Esophagus muscularis mucosa (tissue), 4 donors: Measurements from ENCODE around the gene NFIB. TPM values are rescaled to one million over a fixed set of nuclear protein-coding genes. Genes with fewer than 3 reads are reported as not detected.

Experiments used
- DNase-seq: peaks from one replicate; pipeline ENCODE4 v3.0.0-alpha.2; 2017; ENCODE audit errors: extremely low spot score
- H3K27ac ChIP-seq, 4 donors: fragments of 200-600 bp; sonication (generic); replicated peaks in 1 of 4; 1 replicate in 3 of 4; 2 replicates in 1 of 4; pipeline ENCODE4 v1.5.1; 2016 to 2019; ENCODE audit warnings: mild to moderate bottlenecking in 1 of 4
- H3K27me3 ChIP-seq, 4 donors: fragments of 200-600 bp; sonication (generic); one replicate each; pipeline versions ENCODE4 v1.5.1 to v1.6.0; 2016 to 2019
- H3K36me3 ChIP-seq, 4 donors: fragments of 200-600 bp; sonication (generic); one replicate each; pipeline ENCODE4 v1.5.1; 2016 to 2019
- H3K4me1 ChIP-seq, 4 donors: fragments of 200-600 bp; sonication (generic); one replicate each; pipeline ENCODE4 v1.5.1; 2016 to 2019
- H3K4me3 ChIP-seq, 4 donors: fragments of 200-600 bp; sonication (generic); 1 replicate in 2 of 4; 2 replicates in 2 of 4; pipeline ENCODE4 v1.5.1; 2016 to 2019; ENCODE audit warnings: mild to moderate bottlenecking in 4 of 4, moderate library complexity in 1 of 4
- H3K9me3 ChIP-seq, 4 donors: fragments of 200-600 bp; sonication (generic); 1 replicate in 3 of 4; 2 replicates in 1 of 4; pipeline ENCODE4 v1.5.1; 2016 to 2019
- EP300 ChIP-seq: sonication (generic); formaldehyde crosslinking; IDR thresholded peaks from one replicate; pipeline ENCODE4 v1.6.1; 2017; ENCODE audit warnings: antibody characterized with exemption
- POLR2A ChIP-seq: fragments of 450-650 bp; IDR thresholded peaks from one replicate; pipeline ENCODE4 v1.6.1; 2017; ENCODE audit warnings: antibody characterized with exemption, moderate library complexity, mild to moderate bottlenecking, low read depth
- POLR2AphosphoS5 ChIP-seq, 2 donors: sonication (generic); formaldehyde crosslinking; IDR thresholded peaks; one replicate each; pipeline ENCODE4 v1.6.1; 2017; ENCODE audit warnings: antibody characterized with exemption in 2 of 2
- WGBS: methylation state at CpG from one replicate; pipeline ENCODE4 v1.1.5; 2018; 5-methylcytosine and 5-hydroxymethylcytosine counted together
- intact Hi-C: fragments of 100-400 bp; cut with DNase I; formaldehyde crosslinking; loops from one replicate; pipeline ENCODE4 v1.15.1; 2023
- total RNA-seq, 4 donors: library from RNA; depleted of rRNA; stranded (reverse); fragments of >200 nt; gene quantifications; one replicate each; pipeline versions ENCODE4 v1.1.0 to v1.2.1, GENCODE V29; 2016
- TF ChIP-seq, protein P1 (sequence below), 3 experiments: fragments of 200-600 bp in 2 of 3; fragments of 450-650 bp in 1 of 3; sonication (generic) in 2 of 3; IDR thresholded peaks; one replicate each; pipeline ENCODE4 v1.5.1; 2017 to 2019; ENCODE audit warnings: antibody characterized with exemption in 3 of 3, mild to moderate bottlenecking in 2 of 3, moderate library complexity in 1 of 3

NFIB gene
- total RNA-seq, 4 donors from 2014 or later = 38.1 to 64.4 (median 55.8) TPM

DNA sequence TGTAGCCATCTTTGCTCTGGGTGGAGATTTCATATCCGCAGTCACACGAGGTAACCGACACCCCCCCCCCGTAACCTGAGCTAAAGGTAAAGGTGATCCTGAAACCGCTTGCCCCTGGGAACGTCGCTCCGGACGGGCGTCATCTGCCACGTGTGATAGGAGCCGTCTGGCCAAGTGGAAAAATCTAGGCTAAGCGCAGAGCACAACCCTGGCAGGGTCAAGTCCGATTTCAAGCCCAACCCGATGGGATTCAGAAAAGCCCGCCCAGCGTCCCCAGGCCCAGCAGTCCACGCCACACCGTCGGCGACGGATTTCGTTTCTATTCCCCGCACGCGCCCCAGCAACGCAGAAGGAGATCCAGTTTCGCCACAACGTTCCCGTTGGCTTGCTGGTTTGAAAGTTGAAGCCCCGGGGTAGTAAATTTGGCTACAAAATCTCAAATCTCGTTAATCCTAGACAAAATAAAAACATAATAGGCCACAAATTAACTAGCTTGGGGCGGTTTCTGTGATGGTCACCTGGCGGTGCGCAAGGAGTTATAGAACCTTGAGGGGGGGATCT lies 32.4 kb upstream of the NFIB start:
- intact Hi-C loops = no loop called here
- peaks cover 0 to 60% (median 27%) of the 10 kb centered on the region in 4 donors for H3K27me3 ChIP-seq
- TF ChIP-seq, protein P1, sequence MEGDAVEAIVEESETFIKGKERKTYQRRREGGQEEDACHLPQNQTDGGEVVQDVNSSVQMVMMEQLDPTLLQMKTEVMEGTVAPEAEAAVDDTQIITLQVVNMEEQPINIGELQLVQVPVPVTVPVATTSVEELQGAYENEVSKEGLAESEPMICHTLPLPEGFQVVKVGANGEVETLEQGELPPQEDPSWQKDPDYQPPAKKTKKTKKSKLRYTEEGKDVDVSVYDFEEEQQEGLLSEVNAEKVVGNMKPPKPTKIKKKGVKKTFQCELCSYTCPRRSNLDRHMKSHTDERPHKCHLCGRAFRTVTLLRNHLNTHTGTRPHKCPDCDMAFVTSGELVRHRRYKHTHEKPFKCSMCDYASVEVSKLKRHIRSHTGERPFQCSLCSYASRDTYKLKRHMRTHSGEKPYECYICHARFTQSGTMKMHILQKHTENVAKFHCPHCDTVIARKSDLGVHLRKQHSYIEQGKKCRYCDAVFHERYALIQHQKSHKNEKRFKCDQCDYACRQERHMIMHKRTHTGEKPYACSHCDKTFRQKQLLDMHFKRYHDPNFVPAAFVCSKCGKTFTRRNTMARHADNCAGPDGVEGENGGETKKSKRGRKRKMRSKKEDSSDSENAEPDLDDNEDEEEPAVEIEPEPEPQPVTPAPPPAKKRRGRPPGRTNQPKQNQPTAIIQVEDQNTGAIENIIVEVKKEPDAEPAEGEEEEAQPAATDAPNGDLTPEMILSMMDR (IDR thresholded peaks at IDR 0.05) = no peak
- peak in 1 of 2 donors; percentile 47 for TF ChIP-seq POLR2AphosphoS5 (IDR thresholded peaks at IDR 0.05)
- no peak for TF ChIP-seq EP300
- no peak for TF ChIP-seq POLR2A

DNA sequence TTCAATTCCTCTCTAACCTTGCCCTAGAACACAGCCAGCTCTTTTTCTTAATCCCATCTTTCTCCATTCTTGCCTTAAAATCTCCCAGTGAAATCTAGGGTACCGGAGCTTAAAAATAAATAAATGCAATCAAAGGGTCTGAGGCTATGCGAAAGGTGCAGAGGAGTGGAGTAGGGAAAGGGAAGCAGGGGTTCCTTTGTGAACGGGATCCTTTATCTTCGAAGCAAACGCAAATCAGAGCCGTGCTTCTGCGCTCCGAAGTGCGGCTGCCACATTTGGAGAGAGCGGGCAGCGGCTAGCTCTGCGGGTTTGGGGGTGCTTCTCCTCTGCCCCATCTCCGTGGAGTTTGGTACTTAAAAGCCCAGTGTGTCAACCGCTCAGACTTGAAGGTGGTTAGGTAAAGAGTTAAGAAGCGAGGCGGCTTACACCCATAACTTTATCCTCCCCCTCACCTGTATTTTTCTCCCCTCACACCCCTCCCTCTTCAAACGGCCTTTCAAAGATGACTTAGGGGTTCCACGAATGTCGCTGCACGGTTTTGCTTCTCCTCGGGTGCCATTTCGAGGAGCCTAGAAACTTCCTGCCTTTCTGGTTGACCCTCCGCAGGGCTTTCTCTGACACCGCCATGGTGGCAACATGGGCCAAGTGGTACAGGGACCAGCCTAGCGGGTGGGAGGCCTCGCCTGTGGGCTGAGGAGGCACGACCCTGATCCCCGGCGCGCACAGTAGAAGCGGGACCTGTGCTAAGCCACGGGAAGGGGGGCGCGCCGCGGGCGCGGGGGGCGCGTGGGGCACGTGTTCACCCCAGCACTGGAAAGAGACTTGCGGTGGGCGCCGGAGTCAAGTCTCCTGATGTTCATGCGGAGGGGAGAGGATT lies 31.7 kb upstream of the NFIB start:
- WGBS = 75% methylated on average over 40 of the region's 45 CpGs
- H3K4me3 ChIP-seq = peak overlapping the region; percentile 53 to 66 (median 61)

More for the DNA sequence above, 32.4 kb upstream of the NFIB start:
- WGBS = 57% methylated on average over 24 of the region's 35 CpGs
- Histone ChIP-seq H3K4me3 (peak overlapping the region; percentile 53 to 66 (median 61)), H3K36me3 (no peaks in the 10 kb centered on the region), H3K9me3 (no peaks in the 10 kb centered on the region), H3K27ac (peak overlapping the region; percentile 67 to 83 (median 74)), H3K4me1 (peaks cover 47 to 97% (median 86%) of the 10 kb centered on the region in 4 donors)
- DNase-seq = no peak

DNA sequence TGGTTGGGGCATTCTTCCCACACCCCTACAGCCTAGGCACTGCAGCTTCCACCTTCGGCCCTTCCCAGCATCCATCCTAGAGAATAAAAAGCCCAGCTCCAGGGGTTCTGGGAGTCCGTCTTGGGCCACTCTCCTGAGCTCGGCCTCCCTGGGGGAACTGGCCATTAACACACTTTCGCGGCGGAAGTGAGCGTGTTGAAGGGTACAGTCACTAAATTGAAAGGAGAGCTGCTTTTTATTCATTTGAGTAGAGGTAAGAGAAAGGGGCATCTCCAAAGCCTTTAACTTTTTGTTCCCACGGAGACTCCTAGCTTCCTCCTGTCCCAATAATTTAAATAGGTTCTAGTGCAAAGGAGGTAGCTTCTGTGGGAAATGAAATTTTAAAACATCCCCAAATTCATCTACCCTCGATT lies 31.0 kb upstream of the NFIB start:
- Histone ChIP-seq H3K4me1 (peaks cover 39 to 94% (median 82%) of the 10 kb centered on the region in 4 donors), H3K36me3 (no peaks in the 10 kb centered on the region), H3K9me3 (no peaks in the 10 kb centered on the region), H3K27me3 (peaks cover 0 to 58% (median 25%) of the 10 kb centered on the region in 4 donors), H3K27ac (peak overlapping the region; percentile 50 to 83 (median 61)), H3K4me3 (no peak overlapping the region)
- DNase-seq = no peak
- 71% methylated on average over 9 of the region's 9 CpGs for WGBS
- intact Hi-C loops = no loop called here
- TF ChIP-seq POLR2AphosphoS5 (IDR thresholded peaks at IDR 0.05) (no peak), POLR2A (no peak), EP300 (no peak)
- TF ChIP-seq, protein P1 (IDR thresholded peaks at IDR 0.05) = no peak

More for the DNA sequence above, 31.7 kb upstream of the NFIB start:
- Histone ChIP-seq H3K36me3 (no peaks in the 10 kb centered on the region), H3K9me3 (no peaks in the 10 kb centered on the region), H3K27ac (peak overlapping the region; percentile 61 to 83 (median 68)), H3K4me1 (peaks cover 40 to 98% (median 87%) of the 10 kb centered on the region in 4 donors), H3K27me3 (peaks cover 0 to 62% (median 27%) of the 10 kb centered on the region in 4 donors)
- TF ChIP-seq, protein P1 (IDR thresholded peaks at IDR 0.05) = no peak
- DNase-seq = no peak
- intact Hi-C loops = no loop called here

DNA sequence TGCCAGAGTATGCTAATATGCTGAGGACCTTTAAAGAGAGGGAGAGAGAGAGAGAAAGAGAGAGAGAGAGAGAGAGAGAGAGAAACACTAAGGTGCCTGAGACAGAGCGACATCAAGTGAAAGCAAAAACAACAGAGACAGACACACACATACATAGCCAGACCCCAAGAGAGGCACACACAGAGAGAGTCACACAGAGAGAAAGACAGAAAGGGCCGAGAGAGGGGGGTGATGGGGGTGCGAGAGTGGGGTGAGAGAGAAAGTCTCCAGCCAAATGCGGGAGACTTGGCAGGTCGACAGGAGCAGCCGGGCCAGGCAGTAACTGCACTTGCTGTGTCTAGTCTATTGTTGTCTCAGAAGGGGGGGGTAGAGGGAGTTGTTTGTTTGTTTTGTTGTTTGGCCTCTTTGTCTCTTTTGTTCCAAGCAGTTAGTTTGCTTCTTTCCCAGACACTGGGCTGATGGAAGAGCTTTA lies 30.1 kb upstream of the NFIB start:
- Histone ChIP-seq H3K27ac (peak overlapping the region; percentile 50 to 83 (median 61)), H3K9me3 (no peaks in the 10 kb centered on the region), H3K27me3 (peaks cover 0 to 49% (median 17%) of the 10 kb centered on the region in 4 donors), H3K4me1 (peaks cover 37 to 86% (median 73%) of the 10 kb centered on the region in 4 donors), H3K4me3 (peak overlapping the region; percentile 32 to 47 (median 34)), H3K36me3 (no peaks in the 10 kb centered on the region)
- no peak for DNase-seq
- intact Hi-C loops = no loop called here
- 45% methylated on average over 6 of the region's 6 CpGs for WGBS
- TF ChIP-seq POLR2A = no peak
